GM21528 (cell line): ENCODE data around the gene CACNG7.
"Not testable (repeated sequence)": the region's sequence is repeated elsewhere in the genome, so short reads cannot be mapped to it uniquely, and the experiment has no call there.

ENCODE experiments used
- ATAC-seq: cut with Tn5 transposase; IDR thresholded peaks from one replicate; pipeline ENCODE4 v1.9.1; 2021; ENCODE audit warnings: mild to moderate bottlenecking, moderate library complexity; ENCODE audit not compliant: unreplicated experiment, low FRiP score

Gene CACNG7

GRCh38 chr19:53908935-53909415 is at the start of gene CACNG7:
Gene CACNG7 (plus strand): TSS chr19:53909278. CDS start chr19:53912832, 3,554 bp downstream.
- no peak for ATAC-seq

- ATAC-seq = no peak
These were observed 44.7 kb upstream of the CACNG7 start for GRCh38 chr19:53864308-53864836.

- ATAC-seq = no peak
These were observed 43.6 kb upstream of the CACNG7 start for GRCh38 chr19:53865523-53865917.

GRCh38 chr19:53865918-53866864 is 42.9 kb upstream of the CACNG7 start:
- ATAC-seq = no peak

GRCh38 chr19:53866865-53867224 is 42.2 kb upstream of the CACNG7 start:
- no peak for ATAC-seq

- peak; percentile 63 for ATAC-seq
These were observed 41.6 kb upstream of the CACNG7 start, which contains the start of gene MYADM for GRCh38 chr19:53867225-53868090. Gene MYADM (plus strand): TSS chr19:53867883. CDS start chr19:53873530, 5,647 bp downstream.

GRCh38 chr19:53868091-53868891 is 40.8 kb upstream of the CACNG7 start:
- peak; percentile 1 for ATAC-seq

- ATAC-seq = peak; percentile 50
These were observed 39.9 kb upstream of the CACNG7 start for GRCh38 chr19:53868892-53869804.

- ATAC-seq = not testable (repeated sequence)
These were observed 39.1 kb upstream of the CACNG7 start for GRCh38 chr19:53869805-53870484.

GRCh38 chr19:53870485-53870844 is 38.6 kb upstream of the CACNG7 start:
- ATAC-seq = no peak

- no peak for ATAC-seq
These were observed 37.6 kb upstream of the CACNG7 start for GRCh38 chr19:53871454-53871853.

GRCh38 chr19:53872762-53873161 is 36.3 kb upstream of the CACNG7 start:
- ATAC-seq = no peak

GRCh38 chr19:53873773-53874605 is 35.1 kb upstream of the CACNG7 start:
- no peak for ATAC-seq

GRCh38 chr19:53874606-53874990 is 34.5 kb upstream of the CACNG7 start:
- ATAC-seq = no peak

GRCh38 chr19:53875602-53876325 is 33.3 kb upstream of the CACNG7 start:
- ATAC-seq = no peak

GRCh38 chr19:53876651-53877224 is 32.3 kb upstream of the CACNG7 start:
- ATAC-seq = no peak

- no peak for ATAC-seq
These were observed 31.7 kb upstream of the CACNG7 start for GRCh38 chr19:53877361-53877766.
